Measurements from ENCODE around the gene MPV17L.

DNA sequence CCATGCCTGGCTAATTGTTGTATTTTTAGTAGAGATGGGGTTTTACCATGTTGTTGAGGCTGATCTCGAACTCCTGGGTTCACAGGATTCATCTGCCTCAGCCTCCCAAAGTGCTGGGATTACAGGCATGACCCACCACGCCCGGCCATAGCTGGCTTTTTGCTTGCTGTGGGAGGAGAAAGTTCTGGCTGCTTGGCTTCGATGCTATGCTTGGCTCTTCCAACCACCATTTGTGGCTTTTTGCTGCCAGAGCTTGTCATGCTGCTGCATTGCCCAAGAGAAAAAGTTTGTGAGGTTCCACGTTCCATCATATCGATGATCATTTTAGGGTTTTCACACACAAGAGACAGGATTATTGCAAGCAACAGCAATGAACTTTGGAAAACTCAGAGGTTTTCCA lies 55.1 kb downstream of the MPV17L start:
- no peak for TF ChIP-seq EZH2 (IDR thresholded peaks at IDR 0.05)
- TF ChIP-seq POLR2AphosphoS5 (IDR thresholded peaks at IDR 0.05; ENCODE audit: borderline replicate concordance, low read depth, low read length), result no peak
- no peak for TF ChIP-seq FOXP2 (optimal IDR thresholded peaks at IDR 0.05; ENCODE audit: control extremely low read depth, extremely low read length, insufficient read depth)

All from SK-N-MC (cell line).